Left lung (tissue), 10 donors: ENCODE results near the gene HGFAC. TPM values are rescaled to one million over a fixed set of nuclear protein-coding genes. Genes with fewer than 3 reads are reported as not detected.

Source experiments
- ATAC-seq: fragments of 200-7000 bp; cut with Tn5 transposase; one replicate; pipeline ENCODE4 v1.9.1; 2020; ENCODE audit warnings: moderate library complexity
- DNase-seq, 4 donors: peaks; one replicate each; pipeline ENCODE4 v3.0.0-alpha.2; 2013 to 2020
- H3K27ac ChIP-seq, 2 donors: fragments of 200-600 bp; sonication (generic) in 1 of 2; one replicate each; pipeline versions ENCODE4 v1.5.0 to v1.8.0; 2020 to 2021
- H3K27me3 ChIP-seq, 2 donors: fragments of 200-600 bp; sonication (generic) in 1 of 2; one replicate each; pipeline versions ENCODE4 v1.5.0 to v1.8.0; 2020 to 2021
- H3K36me3 ChIP-seq, 2 donors: fragments of 200-600 bp; sonication (generic) in 1 of 2; one replicate each; pipeline versions ENCODE4 v1.5.0 to v1.8.0; 2020 to 2021
- H3K4me1 ChIP-seq, 2 donors: fragments of 200-600 bp; one replicate each; pipeline ENCODE4 v1.8.0; 2021
- H3K4me3 ChIP-seq, 2 donors: fragments of 200-600 bp; sonication (generic) in 1 of 2; one replicate each; pipeline versions ENCODE4 v1.5.0 to v1.8.0; 2020 to 2021; ENCODE audit warnings: mild to moderate bottlenecking in 1 of 2
- H3K9me3 ChIP-seq, 2 donors: fragments of 200-600 bp; sonication (generic) in 1 of 2; one replicate each; pipeline versions ENCODE4 v1.5.0 to v1.8.0; 2020 to 2021
- intact Hi-C, 2 donors: fragments of 100-400 bp; cut with DNase I; formaldehyde crosslinking; loops; one replicate each; pipeline versions ENCODE4 v1.11.2 to v1.14.2; 2022
- polyA plus RNA-seq, 6 donors: library from polyadenylated mRNA; unstranded; fragments of 120-200 nt; gene quantifications; one replicate each; pipeline ENCODE4 v1.2.1, GENCODE V29; 2013; ENCODE audit not compliant: insufficient read length in 6 of 6
- total RNA-seq, 2 donors: library from RNA; stranded (reverse); fragmentation: NEBNext Ultra II Directional; extraction: Animal tissue kit (Norgen Biotek cat#: 25700); gene quantifications; one replicate each; pipeline ENCODE4 v1.2.1, GENCODE V29; 2021
- TF ChIP-seq, protein P1 (sequence below), 2 donors: fragments of 200-600 bp; sonication (generic) in 1 of 2; IDR thresholded peaks; one replicate each; pipeline versions ENCODE4 v1.5.0 to v1.8.0; 2021; ENCODE audit warnings: antibody characterized with exemption in 2 of 2
- donor health status: DM: no; HTN: yes; CAD: no.
- donor health status: DM: no; HTN: no; CAD: no.

The HGFAC gene
- total and polyA plus RNA-seq, 8 donors: 0.32 to 1.5 (median 0.72) TPM; not detected in 1

DNA sequence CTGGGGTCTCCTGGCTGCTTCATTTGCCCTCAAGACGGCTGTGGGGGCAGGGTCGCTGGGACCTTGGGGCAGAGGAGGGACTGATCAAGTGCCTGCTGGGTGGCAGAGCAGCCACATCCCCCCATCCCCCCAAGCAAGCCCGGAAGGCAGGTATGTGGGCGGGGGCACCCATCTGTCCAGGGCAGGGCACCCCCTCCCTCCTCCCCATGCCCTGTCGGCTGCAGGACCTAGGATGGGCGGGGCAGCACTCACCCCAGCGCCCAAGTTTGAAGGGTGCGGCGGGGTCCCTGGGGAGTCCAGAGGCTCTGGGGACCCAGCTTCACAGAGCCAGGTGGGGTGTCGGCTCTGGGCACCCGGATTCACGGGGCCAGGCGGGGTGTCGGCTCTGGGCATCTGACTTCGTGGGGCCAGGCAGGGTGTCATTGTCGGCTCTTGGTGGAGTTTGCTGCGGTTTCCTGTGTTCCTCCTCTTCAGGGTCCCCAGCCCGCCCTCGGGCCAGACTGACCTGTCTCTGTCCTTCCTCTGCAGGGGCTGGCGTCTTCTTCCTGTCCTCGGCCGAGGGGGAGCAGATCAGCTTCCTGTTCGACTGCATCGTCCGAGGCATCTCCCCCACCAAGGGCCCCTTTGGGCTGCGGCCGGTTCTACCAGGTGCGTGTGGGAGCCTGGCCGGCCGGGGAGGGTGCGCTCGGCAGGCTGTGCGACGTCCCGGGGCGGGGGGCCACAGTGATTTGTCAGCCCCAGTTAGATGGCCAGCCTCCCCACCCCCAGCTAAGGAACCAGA, 43.4 kb downstream of the HGFAC start:
- Histone ChIP-seq H3K4me1 (peaks cover 0 to 13% of the 10 kb centered on the region in 2 donors), H3K27me3 (peaks cover 6 to 95% of the 10 kb centered on the region in 2 donors), H3K9me3 (no peaks in the 10 kb centered on the region), H3K4me3 (no peak overlapping the region), H3K27ac (no peak overlapping the region), H3K36me3 (no peaks in the 10 kb centered on the region)
- TF ChIP-seq, protein P1, sequence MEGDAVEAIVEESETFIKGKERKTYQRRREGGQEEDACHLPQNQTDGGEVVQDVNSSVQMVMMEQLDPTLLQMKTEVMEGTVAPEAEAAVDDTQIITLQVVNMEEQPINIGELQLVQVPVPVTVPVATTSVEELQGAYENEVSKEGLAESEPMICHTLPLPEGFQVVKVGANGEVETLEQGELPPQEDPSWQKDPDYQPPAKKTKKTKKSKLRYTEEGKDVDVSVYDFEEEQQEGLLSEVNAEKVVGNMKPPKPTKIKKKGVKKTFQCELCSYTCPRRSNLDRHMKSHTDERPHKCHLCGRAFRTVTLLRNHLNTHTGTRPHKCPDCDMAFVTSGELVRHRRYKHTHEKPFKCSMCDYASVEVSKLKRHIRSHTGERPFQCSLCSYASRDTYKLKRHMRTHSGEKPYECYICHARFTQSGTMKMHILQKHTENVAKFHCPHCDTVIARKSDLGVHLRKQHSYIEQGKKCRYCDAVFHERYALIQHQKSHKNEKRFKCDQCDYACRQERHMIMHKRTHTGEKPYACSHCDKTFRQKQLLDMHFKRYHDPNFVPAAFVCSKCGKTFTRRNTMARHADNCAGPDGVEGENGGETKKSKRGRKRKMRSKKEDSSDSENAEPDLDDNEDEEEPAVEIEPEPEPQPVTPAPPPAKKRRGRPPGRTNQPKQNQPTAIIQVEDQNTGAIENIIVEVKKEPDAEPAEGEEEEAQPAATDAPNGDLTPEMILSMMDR (IDR thresholded peaks at IDR 0.05): no peak
- ATAC-seq (peak; percentile 31), DNase-seq (no peak)
- intact Hi-C loops: no loop called here

DNA sequence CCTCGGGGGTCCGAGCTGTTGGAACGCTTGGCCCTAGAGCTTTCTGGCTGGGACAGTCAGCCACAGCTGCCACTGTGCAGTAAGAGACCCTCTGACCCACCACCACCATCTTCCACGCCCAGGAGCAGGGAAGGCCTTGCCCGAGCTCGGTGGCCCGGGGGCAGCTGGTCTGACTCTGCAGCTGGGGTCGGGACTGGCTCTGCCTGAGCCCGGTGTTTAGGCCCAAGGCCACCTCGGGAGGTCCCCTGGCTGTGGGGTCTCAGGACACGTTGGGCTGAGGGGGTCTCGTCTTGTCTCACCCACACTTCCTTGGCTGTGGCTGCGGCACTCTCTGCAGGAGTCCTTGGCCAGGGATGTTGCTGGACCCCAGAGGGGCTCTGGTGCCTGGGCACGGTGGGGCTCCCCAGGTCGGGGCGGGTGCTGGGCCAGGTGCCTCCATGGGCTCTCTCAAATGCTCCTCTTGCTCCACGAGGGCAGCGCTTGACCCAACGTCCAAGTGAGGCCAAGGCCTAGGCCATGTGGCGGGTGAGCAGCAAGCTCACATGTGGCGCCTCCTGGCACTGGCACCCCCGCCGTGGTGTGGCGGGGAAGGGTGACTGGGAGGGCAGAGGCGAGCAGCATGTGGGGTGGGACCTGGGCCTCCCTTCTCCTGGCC, 44.2 kb downstream of the HGFAC start:
- H3K27me3 ChIP-seq: peaks cover 6 to 88% of the 10 kb centered on the region in 2 donors
- ATAC-seq: no peak
- intact Hi-C loops: no loop called here

DNA sequence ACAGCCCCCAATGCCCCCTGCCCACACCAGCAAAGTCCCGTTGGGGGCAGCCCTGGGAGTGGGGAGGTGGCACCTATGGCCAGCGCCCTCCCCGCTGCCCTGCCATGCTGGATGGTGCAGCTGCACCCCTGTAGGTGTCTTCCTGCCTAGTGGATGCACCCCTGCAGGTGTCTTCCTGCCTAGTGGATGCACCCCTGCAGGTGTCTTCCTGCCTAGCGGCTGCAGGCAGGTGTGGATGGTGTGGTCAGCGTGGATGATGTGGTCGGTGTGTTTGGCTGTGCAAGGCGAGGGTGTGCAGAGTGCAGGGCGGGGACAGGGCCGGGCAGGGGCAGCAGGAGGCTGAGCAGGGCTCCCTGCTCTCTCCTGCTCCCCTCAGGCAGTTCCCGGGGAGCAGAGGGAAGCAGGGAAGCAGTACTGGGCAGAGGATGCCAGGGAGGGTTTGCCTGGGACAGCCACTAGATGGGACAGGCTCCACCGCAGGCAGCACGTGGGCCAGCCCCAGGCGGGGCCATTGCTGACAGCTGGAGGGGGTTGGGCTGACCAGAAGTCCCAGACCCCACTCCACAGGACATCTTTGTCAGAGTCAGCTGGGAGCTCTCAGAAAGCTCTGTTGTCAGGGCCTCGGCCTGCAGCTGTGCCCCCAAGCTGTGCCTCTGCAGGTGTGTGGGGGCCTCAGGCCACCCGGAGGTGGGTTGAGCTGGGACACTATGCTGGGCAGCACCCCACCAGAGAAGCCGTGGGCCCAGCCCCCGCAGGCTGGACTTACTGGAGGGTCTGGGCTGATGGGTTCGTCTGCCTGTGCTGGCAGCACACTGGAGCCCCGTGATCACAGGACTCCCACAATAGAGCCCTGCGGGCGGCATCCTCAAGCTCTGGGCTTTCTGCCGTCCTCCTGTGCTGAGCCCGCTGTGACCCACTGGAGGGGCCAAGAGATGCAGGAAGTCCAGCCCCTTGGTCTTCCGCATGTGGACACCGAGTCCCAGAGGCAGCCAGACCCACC, 45.1 kb downstream of the HGFAC start:
- Histone ChIP-seq H3K9me3 (no peaks in the 10 kb centered on the region), H3K27me3 (peaks cover 6 to 88% of the 10 kb centered on the region in 2 donors), H3K27ac (no peak overlapping the region), H3K4me1 (peaks cover 0 to 13% of the 10 kb centered on the region in 2 donors), H3K4me3 (no peak overlapping the region), H3K36me3 (no peaks in the 10 kb centered on the region)
- ATAC-seq: no peak
- intact Hi-C loops: no loop called here
- no peak for DNase-seq
- TF ChIP-seq, protein P1 (IDR thresholded peaks at IDR 0.05): no peak

More for the DNA sequence above, 44.2 kb downstream of the HGFAC start:
- Histone ChIP-seq H3K4me3 (no peak overlapping the region), H3K9me3 (no peaks in the 10 kb centered on the region), H3K36me3 (no peaks in the 10 kb centered on the region), H3K4me1 (peaks cover 0 to 13% of the 10 kb centered on the region in 2 donors), H3K27ac (no peak overlapping the region)
- TF ChIP-seq, protein P1 (IDR thresholded peaks at IDR 0.05): no peak
- DNase-seq: no peak

DNA sequence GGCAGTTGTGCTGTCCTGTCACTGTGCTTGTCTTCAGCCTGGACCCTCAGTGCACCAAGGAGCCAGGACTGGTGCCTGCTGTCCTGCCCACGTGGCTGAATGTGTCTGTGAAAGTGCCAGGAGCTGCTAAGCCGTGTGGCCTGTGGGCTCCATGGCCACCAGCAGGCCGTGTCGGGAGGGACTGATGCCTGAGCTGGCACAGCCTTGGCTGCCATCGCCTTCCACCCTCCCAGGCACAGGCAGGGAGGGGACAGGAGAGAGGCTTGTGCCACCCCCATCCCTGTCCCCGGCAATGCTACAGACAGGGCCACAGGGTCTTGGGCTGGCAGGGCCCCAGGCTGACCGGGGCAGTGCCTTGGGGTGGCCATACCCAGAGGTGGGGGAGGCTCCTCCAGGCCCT, 46.1 kb downstream of the HGFAC start:
- intact Hi-C loops: no loop called here
- H3K4me1 ChIP-seq: peaks cover 0 to 13% of the 10 kb centered on the region in 2 donors
- H3K9me3 ChIP-seq: no peaks in the 10 kb centered on the region
- peaks cover 6 to 88% of the 10 kb centered on the region in 2 donors for H3K27me3 ChIP-seq
- DNase-seq (no peak), ATAC-seq (no peak)
- no peak overlapping the region for H3K4me3 ChIP-seq
- no peaks in the 10 kb centered on the region for H3K36me3 ChIP-seq
- TF ChIP-seq, protein P1 (IDR thresholded peaks at IDR 0.05): no peak
- H3K27ac ChIP-seq: no peak overlapping the region
